Midbrain (tissue), 1 donor: ENCODE results near the gene OR2B2.

Source experiments
- DNase-seq: peaks from one replicate; lab custom pipeline; 2025; lab: John Stamatoyannopoulos, UW

Gene OR2B2

DNA sequence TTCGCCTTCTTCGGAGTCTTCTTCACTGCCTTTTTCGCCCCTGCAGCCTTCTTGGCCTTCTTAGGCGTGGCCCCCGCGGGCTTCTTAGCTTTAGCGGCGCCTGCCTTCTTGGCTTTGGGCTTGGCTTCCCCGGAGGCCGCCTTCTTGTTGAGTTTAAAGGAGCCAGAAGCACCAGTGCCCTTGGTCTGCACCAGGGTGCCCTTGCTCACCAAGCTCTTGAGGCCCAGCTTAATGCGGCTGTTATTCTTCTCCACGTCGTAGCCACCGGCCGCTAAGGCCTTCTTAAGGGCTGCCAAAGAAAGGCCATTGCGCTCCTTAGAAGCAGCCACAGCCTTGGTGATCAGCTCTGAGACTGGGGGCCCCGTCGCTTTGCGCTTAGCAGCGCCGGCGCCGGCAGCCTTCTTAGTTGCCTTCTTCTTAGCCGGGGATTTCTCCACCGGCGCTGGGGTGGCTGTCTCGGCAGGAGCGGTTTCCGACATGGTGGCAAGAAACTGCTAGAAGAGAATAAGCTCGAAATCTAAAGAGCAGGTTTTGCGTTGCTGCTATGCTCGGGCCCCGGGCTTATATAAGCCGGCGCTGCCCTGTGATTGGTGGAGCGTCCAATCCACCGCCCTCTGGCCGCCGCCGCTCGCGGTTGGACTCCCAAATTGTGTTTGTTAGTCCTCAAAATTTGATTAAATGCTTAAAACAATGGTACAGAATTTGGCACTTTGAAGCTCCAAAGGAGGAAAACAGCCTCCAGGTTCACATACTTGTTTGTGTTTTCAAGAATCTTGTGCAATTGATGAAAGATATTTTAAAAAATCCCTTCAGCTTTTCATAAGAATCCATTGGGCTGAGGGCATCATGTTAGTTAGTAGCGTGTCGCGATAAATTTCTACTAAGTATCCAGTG lies 44.9 kb downstream of the OR2B2 start:
- peak; percentile 51 for DNase-seq

DNA sequence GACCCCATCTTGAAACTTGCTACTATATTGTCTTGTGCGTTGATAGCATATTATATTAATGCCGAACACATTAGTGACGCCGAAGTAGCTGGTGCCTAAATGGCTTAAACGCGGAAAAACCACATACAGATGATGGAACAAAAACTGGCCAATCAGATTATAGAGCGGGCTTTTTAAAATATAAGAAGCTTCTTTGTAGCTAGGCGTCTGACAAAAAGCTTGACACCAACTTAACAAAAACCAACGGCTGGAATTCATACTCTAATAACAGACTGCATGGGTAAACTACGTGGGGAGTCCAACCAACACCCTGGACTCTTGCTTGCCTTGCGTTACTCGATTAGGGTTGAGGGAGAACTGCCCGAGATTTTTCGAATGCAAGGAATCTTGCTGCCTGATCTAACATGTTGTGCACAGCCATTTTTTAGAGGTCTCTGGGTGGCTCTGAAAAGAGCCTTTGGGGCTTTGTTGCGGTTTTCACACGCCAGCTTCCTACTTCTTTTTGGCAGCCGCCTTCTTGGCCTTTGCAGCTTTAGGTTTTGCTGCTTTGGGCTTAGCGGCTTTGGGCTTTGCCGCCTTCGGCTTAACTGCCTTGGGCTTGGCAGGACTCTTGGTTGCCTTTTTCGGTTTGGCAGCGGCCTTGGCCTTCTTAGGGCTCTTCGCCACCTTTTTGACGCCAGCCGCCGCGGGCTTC lies 45.7 kb downstream of the OR2B2 start:
- DNase-seq: peak; percentile 47

DNA sequence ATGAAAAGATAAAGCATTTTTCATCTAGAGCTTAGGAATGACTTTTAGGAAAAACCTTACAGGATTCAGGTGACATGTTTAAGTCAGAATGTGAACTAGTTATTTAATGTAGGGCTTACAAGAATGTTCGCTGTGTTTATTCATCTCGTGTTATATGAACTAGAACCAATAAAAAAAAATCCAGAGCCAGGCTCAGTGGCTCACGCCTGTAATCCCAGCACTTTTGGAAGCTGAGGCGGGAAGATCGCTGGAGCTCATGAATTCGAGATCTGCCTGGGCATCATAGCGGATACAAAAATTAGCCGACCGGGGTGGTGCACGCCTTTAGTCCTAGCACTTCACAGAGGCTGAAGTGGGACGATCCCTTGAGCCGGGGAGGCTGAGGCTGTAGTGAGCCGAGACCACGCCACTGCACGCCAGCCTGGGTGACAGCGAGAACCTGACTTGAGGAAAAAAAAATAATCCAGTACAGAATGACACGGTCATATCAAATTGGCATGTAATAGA lies 46.3 kb downstream of the OR2B2 start:
- no peak for DNase-seq

DNA sequence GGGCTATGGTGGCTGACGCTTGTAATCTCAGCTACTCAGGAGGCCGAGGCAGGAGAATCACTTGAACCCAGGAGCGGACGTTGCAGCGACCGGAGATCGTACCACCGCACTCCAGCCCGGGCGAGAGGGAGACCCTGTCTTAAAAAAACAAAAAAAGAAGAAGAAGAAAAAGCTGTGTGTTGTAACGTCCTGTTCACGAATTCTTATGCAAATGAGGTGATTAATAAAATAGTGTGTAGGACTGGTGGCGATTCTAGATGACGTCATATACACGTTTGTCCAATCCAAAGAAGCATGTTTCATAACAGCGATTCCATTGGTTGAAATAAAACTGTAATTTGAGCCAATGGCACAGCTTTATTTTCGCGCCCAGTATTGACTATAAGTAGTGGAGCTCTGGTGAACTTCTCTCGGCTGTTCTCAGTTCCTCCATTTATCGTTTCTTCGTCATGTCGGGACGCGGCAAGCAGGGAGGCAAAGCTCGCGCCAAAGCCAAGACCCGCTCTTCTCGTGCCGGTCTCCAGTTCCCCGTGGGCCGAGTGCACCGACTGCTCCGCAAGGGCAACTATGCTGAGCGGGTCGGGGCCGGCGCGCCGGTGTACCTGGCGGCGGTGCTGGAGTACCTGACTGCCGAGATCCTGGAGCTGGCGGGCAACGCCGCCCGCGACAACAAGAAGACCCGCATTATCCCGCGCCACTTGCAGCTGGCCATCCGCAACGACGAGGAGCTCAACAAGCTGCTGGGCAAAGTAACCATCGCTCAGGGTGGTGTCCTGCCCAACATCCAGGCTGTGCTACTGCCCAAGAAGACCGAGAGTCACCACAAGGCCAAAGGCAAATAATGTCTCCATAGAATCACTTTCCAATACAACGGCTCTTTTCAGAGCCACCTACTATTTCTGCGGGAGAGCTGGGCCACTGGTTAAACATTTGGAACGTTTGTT lies 47.0 kb downstream of the OR2B2 start:
- peak; percentile 83 for DNase-seq

- no peak for DNase-seq
Measured at GRCh38 chr6:27863962-27864905, 48.0 kb downstream of the OR2B2 start.

DNA sequence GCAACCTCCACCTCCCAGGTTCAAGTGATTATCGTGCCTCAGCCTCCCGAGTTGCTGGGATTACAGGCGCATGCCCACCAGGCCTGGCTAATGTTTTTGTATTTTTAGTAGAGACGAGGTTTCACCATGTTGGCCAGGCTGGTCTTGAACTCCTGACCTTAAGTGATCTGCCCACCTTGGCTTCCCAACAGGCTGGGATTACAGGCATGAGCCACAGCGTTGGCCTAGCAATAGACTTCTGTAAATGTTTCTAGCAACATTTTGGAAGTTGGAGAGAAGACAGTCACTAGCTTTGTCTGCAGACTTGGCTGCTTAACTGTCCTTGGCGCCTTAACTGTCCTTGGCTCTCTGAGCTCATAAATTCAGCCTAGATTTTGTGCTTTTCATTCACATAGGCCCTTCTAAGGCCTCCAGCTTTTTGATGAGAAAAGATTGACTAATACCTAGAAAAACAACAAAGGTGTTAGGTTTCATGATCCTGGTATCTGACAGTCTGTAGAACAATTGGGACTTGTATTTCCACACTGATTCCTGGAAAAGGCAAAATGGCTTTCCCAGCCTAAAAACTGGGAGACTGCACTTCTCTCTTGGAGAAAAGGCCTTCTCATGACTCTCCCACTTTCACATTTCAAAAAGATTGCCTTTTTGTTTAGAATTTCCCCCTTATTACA lies 49.7 kb downstream of the OR2B2 start:
- DNase-seq: peak; percentile 38

DNA sequence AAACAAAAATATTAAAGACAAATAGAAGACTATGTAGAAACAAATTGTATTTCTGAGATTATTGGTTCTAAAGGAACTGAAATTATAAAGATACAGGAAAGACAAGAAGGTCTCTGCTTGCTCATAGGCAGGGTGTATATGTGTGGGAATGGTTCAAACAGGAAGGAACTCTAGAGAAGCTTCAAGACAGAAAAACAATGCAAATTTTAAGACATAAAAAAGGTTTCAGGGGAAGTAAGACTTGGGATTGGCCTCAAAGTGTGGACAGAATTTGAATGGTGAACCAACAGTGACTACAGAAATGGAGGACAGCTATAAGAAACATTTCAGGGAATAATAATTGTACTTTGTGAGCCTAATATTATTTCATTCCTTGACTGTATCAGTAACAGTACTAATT lies 50.3 kb downstream of the OR2B2 start:
- no peak for DNase-seq

DNA sequence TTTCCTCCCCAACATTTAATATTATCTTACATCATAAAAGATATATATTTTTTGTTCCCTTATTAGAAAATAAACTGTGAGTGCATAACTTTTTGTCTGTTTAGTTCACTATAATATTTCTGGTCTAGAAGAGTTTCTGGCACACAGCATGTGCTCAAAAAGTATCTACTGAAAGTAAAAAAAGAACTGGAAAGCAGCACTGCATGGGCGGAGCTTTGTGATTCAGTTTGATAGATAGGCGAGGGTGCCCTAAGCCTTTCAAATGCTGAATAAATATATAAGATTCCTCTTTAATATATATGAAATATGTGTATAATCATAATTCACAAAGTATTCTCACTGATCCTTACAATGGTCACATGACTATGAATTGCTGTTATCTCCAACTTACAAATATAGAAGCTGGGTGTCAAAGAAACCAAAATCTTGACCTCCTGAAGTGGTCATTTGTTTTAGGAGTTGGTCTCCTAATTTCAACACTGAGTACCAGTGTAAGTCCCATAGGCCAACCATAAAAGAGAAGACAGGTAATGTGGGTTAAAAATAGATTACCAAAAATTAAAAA lies 50.8 kb downstream of the OR2B2 start:
- DNase-seq: no peak
